GM19025 (cell line): ENCODE measurements around the gene SPRR2B.
"Not testable (repeated sequence)": the region's sequence is repeated elsewhere in the genome, so short reads cannot be mapped to it uniquely, and the experiment has no call there.

Experiments used
- ATAC-seq: cut with Tn5 transposase; IDR thresholded peaks from one replicate; pipeline ENCODE4 v1.9.1; 2021; ENCODE audit warnings: mild to moderate bottlenecking, low read depth, moderate library complexity; ENCODE audit not compliant: unreplicated experiment

Gene SPRR2B

DNA sequence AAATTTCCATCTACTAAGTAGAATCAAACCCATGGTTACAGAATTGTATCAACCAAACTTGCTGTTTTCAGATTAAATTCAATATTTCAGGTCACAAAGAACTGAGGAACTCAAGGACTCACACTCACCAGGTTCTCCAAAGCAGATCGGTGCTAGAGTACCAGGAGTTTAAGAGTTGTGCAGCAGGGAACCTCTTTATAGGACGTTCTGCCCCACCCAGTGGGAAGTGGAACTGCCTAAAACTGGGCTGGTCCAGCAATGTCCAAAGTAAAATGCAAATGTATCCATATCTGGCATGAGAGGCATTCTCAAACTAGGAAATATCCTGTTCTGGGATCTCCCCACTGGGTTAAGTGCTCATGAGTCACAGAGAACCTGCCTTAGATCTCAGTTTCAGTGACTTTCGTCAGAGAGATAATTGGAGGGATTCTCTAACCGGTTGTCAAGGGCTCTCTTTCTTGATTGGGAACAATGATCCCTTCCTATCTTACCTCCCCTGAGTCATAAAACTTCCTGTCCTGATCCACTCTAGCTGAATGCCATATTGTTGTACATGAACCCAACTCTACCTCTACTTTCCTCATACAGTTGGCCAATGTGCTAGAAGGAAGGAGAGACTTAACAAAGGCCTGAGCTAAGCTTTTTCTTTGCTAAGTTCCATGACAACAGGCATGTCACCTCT, 30.3 kb downstream of the SPRR2B start, which contains the start of gene SPRR2D:
Gene SPRR2D, minus strand, starts transcription at position 171 of the 682 bp plus-strand sequence. CDS start 774 bp downstream, outside the sequence.
- ATAC-seq: no peak

DNA sequence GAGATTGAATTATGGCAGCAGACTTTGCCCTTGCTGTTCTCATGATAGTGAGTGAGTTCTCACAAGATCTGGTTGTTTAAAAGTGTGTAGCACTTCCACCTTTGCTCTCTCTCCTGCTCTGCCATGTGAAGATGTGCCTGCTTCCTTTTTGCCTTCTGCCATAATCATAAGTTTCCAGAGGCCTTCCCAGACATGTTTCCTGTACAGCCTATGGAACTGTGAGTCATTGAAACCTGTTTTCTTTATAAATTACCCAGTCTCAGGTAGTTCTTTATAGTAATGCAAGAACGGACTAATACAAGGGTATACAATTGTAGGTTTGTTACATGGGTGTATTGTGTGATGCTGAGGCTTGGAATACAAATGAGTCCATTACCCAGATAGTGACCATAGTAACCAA, 36.2 kb downstream of the SPRR2B start:
- no peak for ATAC-seq

DNA sequence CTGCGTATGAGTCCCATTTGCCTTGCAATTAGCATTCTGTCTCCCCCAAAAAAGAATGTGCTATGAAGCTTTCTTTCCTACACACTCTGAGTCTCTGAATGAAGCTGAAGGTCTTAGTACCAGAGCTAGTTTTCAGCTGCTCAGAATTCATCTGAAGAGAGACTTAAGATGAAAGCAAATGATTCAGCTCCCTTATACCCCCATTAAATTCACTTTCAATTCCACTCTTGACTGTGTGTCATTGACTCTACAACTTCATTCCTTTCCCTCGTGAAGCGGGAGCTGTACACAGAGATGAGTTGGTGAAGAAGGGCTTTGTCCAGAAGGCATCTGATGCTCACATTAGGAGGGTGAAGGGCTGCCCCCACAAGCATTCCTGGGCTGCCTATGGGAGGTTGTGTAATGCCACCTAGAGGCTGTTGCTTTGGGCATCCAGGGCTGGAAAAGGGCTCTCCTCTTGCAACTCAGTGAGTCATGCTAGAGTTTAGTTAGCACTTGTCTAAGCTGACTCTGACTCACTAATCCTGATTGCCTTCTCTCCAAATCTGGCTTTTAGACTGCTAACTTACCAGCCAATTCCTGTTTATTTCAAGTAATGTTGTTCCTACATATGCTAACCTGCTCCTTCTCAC, 38.6 kb downstream of the SPRR2B start:
- no peak for ATAC-seq

DNA sequence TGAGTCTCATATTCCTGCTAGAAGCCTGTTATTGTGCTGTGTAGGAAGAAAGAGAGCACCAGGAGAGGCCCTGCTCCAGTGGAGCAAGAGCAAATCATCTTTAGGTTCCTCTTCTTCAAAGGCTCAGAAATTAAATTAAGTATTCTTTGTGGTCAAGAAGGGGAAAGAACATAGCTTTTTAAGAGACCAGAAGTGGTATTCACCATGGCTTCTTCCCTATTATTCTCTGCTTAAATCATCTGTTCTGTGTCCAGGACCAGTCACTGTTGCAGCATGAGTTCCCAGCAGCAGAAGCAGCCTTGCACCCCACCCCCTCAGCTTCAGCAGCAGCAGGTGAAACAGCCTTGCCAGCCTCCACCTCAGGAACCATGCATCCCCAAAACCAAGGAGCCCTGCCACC, 39.3 kb downstream of the SPRR2B start:
- ATAC-seq: no peak

DNA sequence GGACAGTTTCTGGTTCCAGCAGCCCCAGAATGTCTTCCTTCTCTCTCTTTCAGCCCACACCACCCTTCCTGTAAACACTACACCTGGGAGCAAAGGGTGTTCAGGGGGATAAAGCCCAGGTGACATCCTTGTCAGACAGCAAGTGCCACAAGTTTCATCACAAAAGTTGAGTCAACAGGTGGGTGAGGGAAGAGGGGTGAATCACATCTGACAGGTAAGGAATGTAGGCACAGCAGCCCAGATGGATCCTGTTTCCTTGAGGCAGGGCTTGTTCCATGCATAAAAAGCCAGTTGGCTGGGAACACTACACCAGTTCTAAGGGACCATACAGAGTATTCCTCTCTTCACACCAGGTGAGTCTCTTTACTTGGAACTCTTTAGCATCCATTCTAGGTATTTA, 40.5 kb downstream of the SPRR2B start, which contains the start of gene SPRR1B:
Gene SPRR1B, plus strand, starts transcription at position 309 of the 400 bp plus-strand sequence. CDS start 1,143 bp downstream, outside the sequence.
- ATAC-seq: no peak

DNA sequence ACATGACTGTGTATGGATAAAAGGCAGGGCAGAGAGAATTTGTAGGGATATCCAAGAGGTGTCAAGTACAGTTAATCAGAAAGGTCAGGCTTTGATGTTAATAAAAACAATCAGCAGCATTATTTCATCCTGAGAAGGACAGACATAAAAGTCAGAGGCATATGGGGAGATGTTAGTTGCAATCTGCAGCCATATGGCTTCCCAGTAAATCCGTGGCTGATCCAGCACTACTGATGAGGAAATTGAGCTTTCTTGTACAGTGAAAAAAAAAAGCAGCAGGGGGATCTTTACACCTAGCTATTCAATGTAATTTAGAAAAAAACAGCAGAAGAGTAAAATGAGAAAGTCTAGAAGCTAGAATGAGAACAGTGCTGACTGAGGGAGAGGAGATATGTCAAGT, 42.6 kb downstream of the SPRR2B start:
- ATAC-seq: no peak

DNA sequence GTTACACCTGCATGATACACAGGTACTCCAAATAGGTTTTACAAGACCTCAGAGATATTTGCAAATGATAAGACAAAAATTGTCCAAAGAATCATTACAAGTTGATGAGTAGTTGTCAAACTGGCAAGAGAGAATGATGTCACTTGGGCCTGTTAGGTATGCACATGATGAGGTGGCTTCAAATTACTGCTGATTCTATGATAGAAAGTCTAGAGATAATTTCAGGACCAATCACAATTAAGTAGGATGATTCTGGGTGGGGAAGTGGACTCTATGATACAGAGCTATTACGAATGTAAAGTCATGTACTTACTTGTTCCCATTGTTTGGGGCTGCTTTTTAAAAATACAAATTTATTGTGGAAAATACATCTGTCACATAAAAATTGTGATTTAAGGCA, 45.6 kb downstream of the SPRR2B start:
- no peak for ATAC-seq

GRCh38 chr1:153024413-153024812, 47.0 kb downstream of the SPRR2B start:
- ATAC-seq: no peak

DNA sequence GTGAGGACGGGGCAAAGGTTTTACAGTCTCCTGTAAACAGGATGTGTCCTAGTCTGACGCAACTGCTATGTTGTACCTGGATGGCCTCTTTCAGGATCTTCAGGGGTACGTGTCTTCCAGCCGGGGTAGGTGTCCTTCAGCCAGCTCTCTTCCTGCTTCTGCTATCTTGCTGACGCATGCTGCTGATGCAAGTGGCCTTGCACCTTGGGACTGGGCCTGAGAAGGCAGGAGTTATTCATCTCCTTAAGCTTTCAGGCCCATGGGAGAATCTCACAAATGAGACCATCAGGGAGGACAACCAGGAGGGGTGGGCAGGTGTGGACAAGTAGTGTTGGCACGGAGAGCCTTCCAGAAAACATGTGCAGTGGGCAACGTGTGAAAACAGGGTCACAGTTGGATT, 48.3 kb downstream of the SPRR2B start:
- no peak for ATAC-seq

DNA sequence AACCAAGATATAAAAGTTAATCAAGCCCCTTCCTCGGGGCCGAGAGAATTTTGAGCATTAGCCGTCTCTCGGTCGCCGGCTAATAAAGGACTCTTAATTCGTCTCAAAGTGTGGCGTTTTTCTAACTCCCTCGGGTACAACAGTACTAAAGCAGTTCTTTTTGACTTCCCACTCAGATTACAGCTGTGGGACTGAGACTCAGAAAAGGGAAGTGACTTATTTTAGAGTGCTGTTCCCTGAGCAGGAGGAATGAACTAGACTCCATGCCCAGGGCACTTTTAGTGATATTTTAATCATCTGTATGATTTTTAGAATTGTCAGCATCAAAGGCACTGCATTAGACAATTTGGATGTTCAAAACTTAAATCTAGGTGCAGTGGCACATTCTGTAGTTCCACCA, 49.1 kb downstream of the SPRR2B start:
- not testable (repeated sequence) for ATAC-seq

GRCh38 chr1:153021829-153022228, 49.6 kb downstream of the SPRR2B start:
- not testable (repeated sequence) for ATAC-seq
